Globus pallidus (tissue), 1 donor: ENCODE data around the gene IGSF1.
"Not testable (repeated sequence)": the region's sequence is repeated elsewhere in the genome, so short reads cannot be mapped to it uniquely, and the experiment has no call there.

Source experiments
- DNase-seq: peaks from one replicate; pipeline ENCODE4 v3.0.0-alpha.2; 2015; ENCODE audit warnings: low spot score

Gene IGSF1

DNA sequence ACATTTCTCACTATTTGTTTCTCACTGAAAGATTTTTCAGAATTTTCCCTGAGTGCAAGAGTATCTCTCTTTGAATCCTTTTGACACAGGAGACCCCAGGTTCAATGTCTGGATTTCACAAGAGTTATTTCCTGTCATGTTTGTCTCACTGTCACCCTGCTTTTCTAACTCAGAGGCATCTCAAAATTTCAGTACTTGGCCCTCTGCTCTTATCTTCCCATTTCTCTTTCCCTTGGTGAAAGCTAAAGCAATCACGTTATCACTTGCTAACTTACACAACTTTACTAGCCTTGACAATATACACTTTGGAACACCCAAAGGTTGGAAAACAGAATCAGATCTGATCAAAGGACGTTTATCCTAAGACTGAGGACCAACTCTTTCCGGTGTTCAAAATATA, 17.3 kb downstream of the IGSF1 start:
- no peak for DNase-seq

- no peak for DNase-seq
Measured at GRCh38 chrX:131271274-131271673, 17.8 kb downstream of the IGSF1 start.

- DNase-seq = no peak
Measured at GRCh38 chrX:131270080-131270479, 19.0 kb downstream of the IGSF1 start.

DNA sequence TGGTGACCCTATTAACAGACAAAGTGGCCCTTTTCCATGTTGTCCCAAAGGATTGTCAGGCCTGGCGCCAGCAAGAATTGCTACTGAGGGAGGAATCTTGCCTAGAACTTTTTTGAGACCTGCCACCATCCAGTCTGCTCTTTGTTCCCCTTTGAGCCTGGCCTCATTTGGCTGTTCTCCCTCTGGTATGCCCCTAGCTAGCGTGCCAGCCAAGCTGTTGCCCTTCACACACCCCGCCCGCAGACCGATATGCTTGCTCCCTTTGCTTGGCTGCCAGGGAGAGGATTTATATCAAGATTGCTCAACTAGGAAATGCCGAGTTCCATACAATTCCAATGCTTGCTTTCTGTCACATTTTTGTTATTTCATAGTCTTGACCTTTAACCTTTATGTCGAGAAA, 24.4 kb downstream of the IGSF1 start:
- no peak for DNase-seq

DNA sequence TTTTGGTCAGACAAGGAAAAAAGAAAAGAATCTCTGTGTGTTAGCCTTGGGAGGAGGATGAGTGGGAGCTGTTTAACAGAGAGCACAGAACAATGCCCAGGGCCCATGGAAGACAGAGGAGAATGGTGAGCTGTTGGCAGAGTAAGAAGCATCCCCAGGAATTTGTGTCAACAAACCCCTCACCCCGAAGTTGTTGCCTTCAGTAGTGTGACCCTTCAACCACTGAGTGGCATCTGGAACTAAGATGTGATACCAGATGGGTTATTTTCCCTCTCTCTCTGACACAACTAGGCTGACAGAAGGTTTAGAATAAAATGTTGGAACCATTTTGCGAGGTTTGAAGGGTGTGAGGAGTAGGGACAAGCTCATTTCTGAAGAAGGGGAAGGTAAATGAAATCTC, 25.1 kb downstream of the IGSF1 start:
- no peak for DNase-seq

- no peak for DNase-seq
Measured at GRCh38 chrX:131262738-131263679, 26.1 kb downstream of the IGSF1 start.

- no peak for DNase-seq
Measured at GRCh38 chrX:131262200-131262599, 26.9 kb downstream of the IGSF1 start.

GRCh38 chrX:131257367-131257766, 31.7 kb downstream of the IGSF1 start:
- no peak for DNase-seq

DNA sequence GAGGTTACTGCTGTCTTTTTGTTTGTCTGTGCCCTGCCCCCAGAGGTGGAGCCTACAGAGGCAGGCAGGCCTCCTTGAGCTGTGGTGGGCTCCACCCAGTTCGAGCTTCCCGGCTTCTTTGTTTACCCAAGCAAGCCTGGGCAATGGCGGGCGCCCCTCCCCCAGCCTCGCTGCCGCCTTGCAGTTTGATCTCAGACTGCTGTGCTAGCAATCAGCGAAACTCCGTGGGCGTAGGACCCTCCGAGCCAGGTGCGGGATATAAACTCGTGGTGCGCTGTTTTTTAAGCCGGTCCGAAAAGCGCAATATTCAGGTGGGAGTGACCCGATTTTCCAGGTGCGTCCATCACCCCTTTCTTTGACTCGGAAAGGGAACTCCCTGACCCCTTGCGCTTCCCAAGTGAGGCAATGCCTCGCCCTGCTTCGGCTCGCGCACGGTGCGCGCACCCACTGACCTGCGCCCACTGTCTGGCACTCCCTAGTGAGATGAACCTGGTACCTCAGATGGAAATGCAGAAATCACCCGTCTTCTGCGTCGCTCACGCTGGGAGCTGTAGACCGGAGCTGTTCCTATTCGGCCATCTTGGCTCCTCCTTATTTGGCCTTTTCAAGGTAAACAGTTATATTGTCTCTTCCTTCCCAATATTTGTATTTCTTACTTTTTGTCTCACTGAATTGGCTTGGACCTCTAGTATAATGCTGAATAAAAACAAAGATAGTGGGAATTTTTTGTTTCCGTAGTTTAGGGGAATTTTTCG, 37.9 kb downstream of the IGSF1 start:
- DNase-seq = not testable (repeated sequence)

DNA sequence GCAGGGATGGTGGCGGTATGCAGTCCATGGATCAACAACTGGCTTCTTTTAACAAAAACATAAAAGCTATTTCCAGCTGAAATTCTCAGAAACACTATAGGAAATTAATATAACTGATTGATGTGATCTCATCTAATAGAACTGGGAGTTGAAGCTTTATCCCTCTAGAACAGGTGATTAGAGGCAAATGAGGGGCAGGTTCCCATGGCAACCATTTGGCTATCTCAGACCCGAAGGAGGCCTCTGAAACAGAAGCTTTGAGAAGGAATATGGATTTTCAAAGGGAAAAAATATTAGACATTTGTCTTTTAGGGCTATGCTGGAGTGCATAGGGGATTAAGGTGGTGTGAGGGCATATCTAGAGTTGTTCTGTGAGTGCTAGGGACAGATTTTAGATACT, 50.0 kb downstream of the IGSF1 start:
- no peak for DNase-seq

DNA sequence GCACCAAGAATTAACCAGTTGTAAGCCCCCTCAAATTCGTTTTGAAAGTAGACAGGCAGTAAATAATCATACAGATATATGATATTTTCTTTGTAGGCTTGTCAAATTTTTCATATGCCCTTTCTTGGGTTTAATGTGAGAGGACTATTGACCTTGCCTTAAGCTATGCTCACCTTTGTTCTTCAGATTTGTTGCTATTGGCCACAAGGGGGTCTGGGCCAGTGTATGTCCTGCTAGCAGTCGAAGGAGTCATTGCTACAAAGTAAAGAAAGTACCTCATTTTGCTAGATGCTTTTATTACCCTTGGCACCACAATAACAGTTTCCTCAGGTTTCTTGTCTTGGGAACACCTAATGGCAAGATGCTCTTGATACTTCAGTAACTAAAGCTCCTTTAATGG, 51.7 kb downstream of the IGSF1 start:
- DNase-seq = no peak

- DNase-seq = no peak
Measured at GRCh38 chrX:131235768-131236545, 53.1 kb downstream of the IGSF1 start.

DNA sequence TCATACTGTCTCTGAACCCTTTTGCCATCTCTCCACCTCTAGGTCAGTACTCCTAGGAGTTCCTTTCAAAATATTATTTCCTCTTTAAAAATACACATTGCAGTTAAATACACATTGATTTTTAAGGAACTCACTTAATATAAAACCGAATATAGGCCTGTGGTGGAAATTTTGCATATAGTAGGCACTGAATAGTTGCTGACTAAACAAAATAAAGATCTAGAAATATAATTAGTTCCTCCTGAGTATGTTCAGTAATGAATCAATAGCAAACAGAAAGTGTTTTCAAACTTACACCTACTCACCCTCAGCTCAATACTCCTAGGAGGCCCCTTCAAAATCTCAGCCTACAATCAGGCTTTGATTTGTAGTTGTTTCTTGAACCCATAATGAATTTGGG, 61.5 kb downstream of the IGSF1 start:
- no peak for DNase-seq

- no peak for DNase-seq
Measured at GRCh38 chrX:131226591-131226990, 62.5 kb downstream of the IGSF1 start.

DNA sequence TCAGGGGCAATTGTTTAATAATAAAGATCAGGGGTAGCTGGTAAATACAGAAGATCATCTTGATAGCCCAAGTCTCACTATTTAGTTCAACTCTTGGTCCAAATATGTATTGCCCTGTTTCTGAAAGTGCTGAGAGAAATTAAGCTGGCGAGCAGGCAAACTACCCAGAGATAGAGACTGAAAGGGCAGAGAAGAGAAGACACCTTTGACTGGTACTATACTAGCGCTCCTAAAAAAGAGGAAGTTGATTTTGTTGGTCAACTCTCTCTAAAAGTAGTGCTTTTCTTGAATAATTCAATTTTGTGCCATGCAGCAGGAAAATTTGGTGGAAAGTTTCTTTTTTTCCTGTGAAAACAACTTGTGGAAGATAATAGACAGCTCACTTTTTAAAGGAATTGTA, 64.0 kb downstream of the IGSF1 start:
- DNase-seq = no peak
